Gastrocnemius medialis (tissue), 4 donors: ENCODE results near the gene RNF19B. TPM values are rescaled to one million over a fixed set of nuclear protein-coding genes. Genes with fewer than 3 reads are reported as not detected.

Source experiments
- ATAC-seq, 2 donors: fragments of 150-250 bp; one replicate each; pipeline ENCODE4 v1.9.1; 2016
- DNase-seq, 2 donors: peaks; one replicate each; pipeline ENCODE4 v3.0.0-alpha.2; 2019
- H3K27ac ChIP-seq, 4 donors: fragments of 200-600 bp; sonication (generic); 1 replicate in 1 of 4; 2 replicates in 3 of 4; pipeline ENCODE4 v1.5.1; 2016 to 2018; ENCODE audit warnings: mild to moderate bottlenecking in 2 of 4, moderate library complexity in 1 of 4
- H3K27me3 ChIP-seq, 3 donors: fragments of 200-600 bp; sonication (generic) in 2 of 3; 1 replicate in 1 of 3; 2 replicates in 2 of 3; pipeline versions ENCODE4 v1.5.1 to v1.6.0; 2016 to 2019; ENCODE audit warnings: mild to moderate bottlenecking in 1 of 3, moderate library complexity in 1 of 3
- H3K36me3 ChIP-seq, 2 donors: fragments of 200-600 bp; sonication (generic) in 1 of 2; one replicate each; pipeline ENCODE4 v1.5.1; 2017 to 2018
- H3K4me1 ChIP-seq, 2 donors: fragments of 200-600 bp; sonication (generic) in 1 of 2; one replicate each; pipeline ENCODE4 v1.5.1; 2016 to 2017; ENCODE audit warnings: mild to moderate bottlenecking in 2 of 2
- H3K4me3 ChIP-seq, 4 donors: fragments of 200-600 bp; sonication (generic) in 3 of 4; 1 replicate in 1 of 4; 2 replicates in 3 of 4; pipeline ENCODE4 v1.5.1; 2016 to 2019; ENCODE audit warnings: mild to moderate bottlenecking in 2 of 4
- H3K9me3 ChIP-seq, 3 donors: fragments of 200-600 bp; sonication (generic) in 2 of 3; 1 replicate in 1 of 3; 2 replicates in 2 of 3; pipeline ENCODE4 v1.5.1; 2016 to 2019
- POLR2A ChIP-seq, 2 donors: fragments of 450-650 bp; IDR thresholded peaks; one replicate each; pipeline ENCODE4 v1.6.1; 2017; ENCODE audit warnings: antibody characterized with exemption in 2 of 2, mild to moderate bottlenecking in 2 of 2, moderate library complexity in 2 of 2
- in situ Hi-C, 4 donors: fragments of 200-750 bp; cut with MboI; loops; one replicate each; pipeline versions ENCODE4 v1.15.0 to v1.8.0; 2017; ENCODE audit warnings: low sequenced_read_pairs in 4 of 4
- intact Hi-C: fragments of 100-400 bp; cut with DNase I; formaldehyde crosslinking; loops from one replicate; pipeline ENCODE4 v1.15.1; 2023; ENCODE audit warnings: low total_unique reads
- total RNA-seq, 4 donors: library from RNA; depleted of rRNA; stranded (reverse); fragments of >200 nt; gene quantifications; one replicate each; pipeline versions ENCODE4 v1.1.0 to v1.2.3, GENCODE V29; 2016
- TF ChIP-seq, protein P1 (sequence below), 5 experiments: fragments of 450-650 bp in 3 of 5; fragments of 200-600 bp in 2 of 5; sonication (generic) in 2 of 5; IDR thresholded peaks in 4 of 5; conservative IDR thresholded peaks in 1 of 5; 1 replicate in 4 of 5; 2 replicates in 1 of 5; pipeline ENCODE4 v1.5.1; 2016 to 2019; ENCODE audit warnings: antibody characterized with exemption in 5 of 5, mild to moderate bottlenecking in 3 of 5, moderate library complexity in 3 of 5

Gene RNF19B
- total RNA-seq, 4 donors from 2014 or later, result 22.7 to 34.4 (median 28.6) TPM

DNA sequence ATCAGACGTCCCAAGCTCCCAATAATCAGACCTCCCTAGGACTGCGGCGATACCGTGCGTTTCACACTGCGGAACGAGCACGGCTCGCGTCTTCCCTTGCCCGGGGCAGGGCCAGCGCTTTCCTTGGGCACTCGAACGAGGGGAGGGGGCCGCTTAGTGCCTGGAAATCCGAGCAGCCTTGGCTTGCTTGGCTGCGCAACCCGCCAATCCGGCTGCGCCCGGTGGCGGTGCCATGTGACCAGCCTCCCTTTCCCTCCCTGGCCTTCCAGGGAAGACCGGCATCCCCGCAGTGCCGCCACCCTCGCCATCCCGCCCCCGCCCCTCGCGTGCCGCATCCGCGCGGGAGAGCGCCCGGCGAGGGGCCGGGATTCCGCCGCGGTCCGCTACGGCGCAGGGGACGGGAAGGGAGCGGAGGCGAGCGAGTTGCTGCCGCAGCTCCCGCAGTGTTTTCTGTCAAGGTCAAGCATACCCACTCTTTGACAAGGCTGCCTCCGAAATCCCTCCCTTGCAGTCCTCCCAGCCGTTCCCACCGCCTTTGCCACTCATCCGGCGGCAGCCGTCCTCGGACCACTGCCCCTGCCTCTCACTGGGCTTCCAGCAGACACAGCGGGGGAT lies 8.3 kb upstream of the RNF19B start:
- no peaks in the 10 kb centered on the region for H3K36me3 ChIP-seq
- H3K9me3 ChIP-seq, result no peaks in the 10 kb centered on the region
- H3K27ac ChIP-seq, result no peak overlapping the region
- peaks cover 0 to 12% of the 10 kb centered on the region in 2 donors for H3K4me1 ChIP-seq
- peak overlapping the region; percentile 47 to 68 (median 56) for H3K4me3 ChIP-seq
- intact Hi-C loops, result no loop called here
- in situ Hi-C loops, result no loop called here
- peaks cover 11 to 28% (median 20%) of the 10 kb centered on the region in 3 donors for H3K27me3 ChIP-seq
- DNase-seq (no peak), ATAC-seq (peak; percentile 27 to 41)
- TF ChIP-seq POLR2A (IDR thresholded peaks at IDR 0.05), result no peak
- TF ChIP-seq, protein P1, sequence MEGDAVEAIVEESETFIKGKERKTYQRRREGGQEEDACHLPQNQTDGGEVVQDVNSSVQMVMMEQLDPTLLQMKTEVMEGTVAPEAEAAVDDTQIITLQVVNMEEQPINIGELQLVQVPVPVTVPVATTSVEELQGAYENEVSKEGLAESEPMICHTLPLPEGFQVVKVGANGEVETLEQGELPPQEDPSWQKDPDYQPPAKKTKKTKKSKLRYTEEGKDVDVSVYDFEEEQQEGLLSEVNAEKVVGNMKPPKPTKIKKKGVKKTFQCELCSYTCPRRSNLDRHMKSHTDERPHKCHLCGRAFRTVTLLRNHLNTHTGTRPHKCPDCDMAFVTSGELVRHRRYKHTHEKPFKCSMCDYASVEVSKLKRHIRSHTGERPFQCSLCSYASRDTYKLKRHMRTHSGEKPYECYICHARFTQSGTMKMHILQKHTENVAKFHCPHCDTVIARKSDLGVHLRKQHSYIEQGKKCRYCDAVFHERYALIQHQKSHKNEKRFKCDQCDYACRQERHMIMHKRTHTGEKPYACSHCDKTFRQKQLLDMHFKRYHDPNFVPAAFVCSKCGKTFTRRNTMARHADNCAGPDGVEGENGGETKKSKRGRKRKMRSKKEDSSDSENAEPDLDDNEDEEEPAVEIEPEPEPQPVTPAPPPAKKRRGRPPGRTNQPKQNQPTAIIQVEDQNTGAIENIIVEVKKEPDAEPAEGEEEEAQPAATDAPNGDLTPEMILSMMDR (IDR thresholded peaks at IDR 0.05 in 4 of 5, conservative IDR thresholded peaks at IDR 0.05 in 1 of 5), result no peak

DNA sequence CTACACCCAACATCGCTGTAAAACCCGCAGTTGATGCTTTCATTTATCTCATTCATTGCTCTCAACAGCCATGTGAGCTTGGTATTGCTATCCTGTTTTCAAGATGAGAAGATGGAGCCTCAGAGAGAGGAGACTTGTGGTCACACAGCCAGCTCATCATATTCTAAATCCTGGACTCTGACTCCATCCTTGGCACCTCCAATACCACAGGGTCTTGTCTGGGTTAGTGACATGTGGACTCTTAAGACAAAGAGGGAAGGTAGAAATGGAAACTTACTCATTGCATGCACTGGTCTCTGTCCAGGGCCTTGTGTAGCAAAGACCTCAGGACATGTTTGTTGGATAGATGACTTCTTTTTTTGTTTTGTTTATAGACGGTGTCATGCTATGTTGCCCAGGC lies 7.0 kb upstream of the RNF19B start:
- H3K36me3 ChIP-seq, result no peaks in the 10 kb centered on the region
- intact Hi-C loops, result no loop called here
- ATAC-seq (peak in 1 of 2 donors; percentile 20), DNase-seq (no peak)
- in situ Hi-C loops, result no loop called here
- no peak overlapping the region for H3K27ac ChIP-seq
- H3K27me3 ChIP-seq, result peaks cover 11 to 28% (median 20%) of the 10 kb centered on the region in 3 donors
- H3K4me1 ChIP-seq, result peaks cover 0 to 12% of the 10 kb centered on the region in 2 donors
- no peaks in the 10 kb centered on the region for H3K9me3 ChIP-seq
- TF ChIP-seq, protein P1 (IDR thresholded peaks at IDR 0.05 in 4 of 5, conservative IDR thresholded peaks at IDR 0.05 in 1 of 5), result no peak
- no peak for TF ChIP-seq POLR2A (IDR thresholded peaks at IDR 0.05)
- no peak overlapping the region for H3K4me3 ChIP-seq

DNA sequence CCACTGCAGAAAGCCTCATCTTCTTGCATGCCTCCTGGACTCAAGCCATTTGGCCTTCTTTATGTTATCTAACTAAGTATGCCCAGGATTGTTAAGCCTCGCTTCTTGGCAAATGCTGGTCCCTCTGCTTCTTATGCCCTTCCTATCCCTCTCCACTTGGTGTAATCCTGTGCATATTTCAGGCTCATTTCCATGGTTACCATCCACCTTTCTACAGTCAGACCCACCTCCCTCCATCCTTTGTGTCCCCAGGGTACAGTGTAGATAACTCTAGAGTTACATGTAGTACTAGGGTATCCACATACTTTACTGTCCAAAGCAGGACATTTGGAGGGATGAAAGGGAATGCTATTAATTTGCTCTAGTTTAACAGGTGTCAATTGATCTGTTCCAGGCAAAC lies 6.5 kb upstream of the RNF19B start:
- Histone ChIP-seq H3K9me3 (no peaks in the 10 kb centered on the region), H3K4me3 (no peak overlapping the region), H3K36me3 (no peaks in the 10 kb centered on the region), H3K27me3 (peaks cover 11 to 28% (median 20%) of the 10 kb centered on the region in 3 donors), H3K27ac (no peak overlapping the region), H3K4me1 (peaks cover 0 to 12% of the 10 kb centered on the region in 2 donors)
- no peak for TF ChIP-seq POLR2A (IDR thresholded peaks at IDR 0.05)
- TF ChIP-seq, protein P1 (IDR thresholded peaks at IDR 0.05 in 4 of 5, conservative IDR thresholded peaks at IDR 0.05 in 1 of 5), result no peak
- DNase-seq (no peak), ATAC-seq (no peak)
- intact Hi-C loops (no loop called here), in situ Hi-C loops (no loop called here)

GRCh38 chr1:32969566-32969965 lies 5.0 kb upstream of the RNF19B start:
- in situ Hi-C loops, result no loop called here
- H3K9me3 ChIP-seq, result peaks cover 0 to 2% (median 0%) of the 10 kb centered on the region in 3 donors
- no peaks in the 10 kb centered on the region for H3K36me3 ChIP-seq
- peaks cover 11 to 31% (median 20%) of the 10 kb centered on the region in 3 donors for H3K27me3 ChIP-seq
- DNase-seq (no peak), ATAC-seq (no peak)
- H3K4me1 ChIP-seq, result peaks cover 0 to 15% of the 10 kb centered on the region in 2 donors
- TF ChIP-seq POLR2A (IDR thresholded peaks at IDR 0.05), result no peak
- H3K4me3 ChIP-seq, result no peak overlapping the region
- intact Hi-C loops, result no loop called here
- H3K27ac ChIP-seq, result no peak overlapping the region

DNA sequence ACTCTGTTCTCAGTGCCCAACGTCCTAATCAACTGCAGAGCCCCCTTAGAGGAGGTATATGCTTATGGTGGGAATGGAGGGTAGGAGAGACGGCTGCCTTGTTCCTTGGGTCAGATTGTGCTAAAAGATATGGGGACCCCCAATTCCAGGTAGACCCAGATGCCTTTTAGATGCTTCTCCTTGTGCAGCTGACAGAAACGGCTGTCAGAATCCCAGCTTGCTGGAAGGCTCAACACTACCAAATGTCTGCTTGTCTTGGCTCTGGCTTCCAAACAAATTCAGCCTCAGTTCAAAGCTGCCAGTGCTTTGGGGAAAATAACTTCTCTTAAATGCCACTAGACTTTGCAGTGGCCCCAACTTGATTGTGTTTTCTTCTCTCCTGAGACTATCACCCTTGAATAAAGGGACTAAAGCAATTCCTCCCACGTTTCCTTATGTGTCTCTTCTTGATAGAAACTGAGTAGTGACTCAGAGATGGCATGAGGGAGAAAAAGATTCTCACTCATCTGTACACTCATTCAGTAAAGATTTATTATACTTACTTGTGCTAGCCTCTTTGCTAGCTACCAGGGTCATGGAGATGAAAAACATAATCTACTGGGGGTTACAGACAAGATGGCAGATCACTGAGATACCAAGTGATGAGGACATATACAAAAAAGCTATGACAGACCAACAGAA lies 3.4 kb upstream of the RNF19B start:
- Histone ChIP-seq H3K4me3 (no peak overlapping the region), H3K4me1 (peaks cover 3 to 18% of the 10 kb centered on the region in 2 donors), H3K36me3 (no peaks in the 10 kb centered on the region), H3K27ac (no peak overlapping the region), H3K27me3 (peaks cover 11 to 31% (median 20%) of the 10 kb centered on the region in 3 donors), H3K9me3 (peaks cover 0 to 2% (median 0%) of the 10 kb centered on the region in 3 donors)
- ATAC-seq (no peak), DNase-seq (no peak)
- intact Hi-C loops, result no loop called here
- in situ Hi-C loops, result no loop called here
- TF ChIP-seq, protein P1 (IDR thresholded peaks at IDR 0.05 in 4 of 5, conservative IDR thresholded peaks at IDR 0.05 in 1 of 5), result no peak
- TF ChIP-seq POLR2A (IDR thresholded peaks at IDR 0.05), result no peak
